H1 (cell line): ENCODE results near the gene TFDP1. TPM values are rescaled to one million over a fixed set of nuclear protein-coding genes. Genes with fewer than 3 reads are reported as not detected.

ENCODE experiments used
- BCL11A ChIP-seq, 2 experiments: IDR thresholded peaks; one replicate each; pipeline ENCODE4 v1.6.1; 2011; ENCODE audit warnings: low read depth in 2 of 2, low read length in 2 of 2, mild to moderate bottlenecking in 2 of 2
- CEBPB ChIP-seq: IDR thresholded peaks from 2 replicates; pipeline ENCODE4 v1.6.1; 2012; ENCODE audit warnings: low read depth, low read length
- MAX ChIP-seq: IDR thresholded peaks from 2 replicates; pipeline ENCODE4 v1.6.1; 2012; ENCODE audit warnings: inconsistent platforms
- SIRT6 ChIP-seq: IDR thresholded peaks from one replicate; pipeline ENCODE4 v1.7.1; 2012; ENCODE audit warnings: low read length, inconsistent platforms
- SP4 ChIP-seq: IDR thresholded peaks from 2 replicates; pipeline ENCODE4 v1.6.1; 2012; ENCODE audit warnings: low read length, inconsistent platforms
- USF2 ChIP-seq: IDR thresholded peaks from 2 replicates; pipeline ENCODE4 v1.6.1; 2011; ENCODE audit warnings: low read length, improper control_type of control experiment
- polyA plus RNA-seq, 7 experiments: library from polyadenylated mRNA; depleted of rRNA in 3 of 7; stranded (reverse) in 5 of 7; unstranded in 2 of 7; fragments of >200 nt in 5 of 7; fragments of 200-250 nt in 2 of 7; gene quantifications; 1 replicate in 5 of 7; 2 replicates in 1 of 7; 4 replicates in 1 of 7; pipeline versions ENCODE4 v1.2.1 to v1.2.3, GENCODE V29; 2011 to 2013; ENCODE audit warnings: missing spikeins in 2 of 7, mixed read lengths in 2 of 7
- total RNA-seq: library from RNA; stranded (reverse); fragmentation: NEBNext Ultra II Directional; extraction: Animal tissue kit (Norgen Biotek cat#: 25700); gene quantifications from 2 replicates; pipeline ENCODE4 v1.2.1, GENCODE V29; 2021

Gene TFDP1
- total and polyA plus RNA-seq, 2 of the 8 experiments (the other 6 are each of a cell fraction or from before 2014, with no cell fraction given) = 43.6 to 81.9 TPM

- TF ChIP-seq USF2 (no peak), MAX (no peak), SP4 (no peak), CEBPB (no peak), BCL11A (IDR thresholded peaks at IDR 0.05; ENCODE audit: low read depth in 2 of 2, low read length in 2 of 2) (no peak), SIRT6 (no peak)
Measured at GRCh38 chr13:113582841-113583631, 1.5 kb upstream of the TFDP1 start (continued).
